Inferior parietal cortex (tissue), 1 donor: ENCODE measurements around the gene TACR2.
A peak's percentile ranks its signal among the peaks of the same experiment; 100 is the strongest.

Experiments
- DNase-seq: peaks from one replicate; pipeline ENCODE4 v3.0.0-alpha.2; 2016; ENCODE audit errors: extremely low spot score

TACR2 gene

DNA sequence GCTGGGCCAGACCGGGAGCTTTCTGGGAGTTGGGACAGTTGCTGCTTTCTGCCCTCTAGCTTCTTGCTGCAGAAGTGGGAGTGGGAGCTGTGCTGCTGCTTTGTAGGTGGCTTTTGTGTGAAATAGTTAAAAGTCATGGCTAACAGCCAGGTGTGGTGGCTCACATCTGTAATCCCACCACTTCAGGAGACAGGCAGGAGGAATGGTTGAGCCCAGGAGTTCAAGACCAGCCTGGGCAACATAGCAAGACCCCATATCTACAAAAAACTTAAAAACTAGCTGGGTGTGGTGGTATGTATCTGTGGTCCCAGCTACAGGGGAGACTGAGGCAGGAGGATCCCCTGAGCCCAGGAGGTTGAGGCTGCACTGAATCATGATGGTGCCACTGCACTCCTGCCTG, 13.7 kb downstream of the TACR2 start:
- DNase-seq = no peak

GRCh38 chr10:69402386-69402785, 14.3 kb downstream of the TACR2 start:
- no peak for DNase-seq

DNA sequence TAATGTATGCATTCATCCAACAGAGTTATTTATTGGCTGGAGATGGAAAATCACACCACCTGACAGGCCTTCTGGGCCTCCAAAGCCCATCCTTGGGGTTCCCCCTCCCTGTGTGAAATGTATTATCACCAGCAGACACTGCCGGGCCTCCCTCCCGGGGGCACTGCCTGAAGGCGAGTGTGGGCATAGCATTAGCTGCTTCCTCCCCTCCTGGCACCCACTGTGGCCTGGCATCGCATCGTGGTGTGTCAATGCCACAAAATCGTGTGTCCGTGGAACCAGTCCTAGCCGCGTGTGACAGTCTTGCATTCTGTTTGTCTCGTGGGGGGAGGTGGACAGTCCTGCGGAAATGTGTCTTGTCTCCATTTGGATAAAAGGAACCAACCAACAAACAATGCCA, 15.3 kb downstream of the TACR2 start:
- DNase-seq = no peak

GRCh38 chr10:69400936-69401335, 15.8 kb downstream of the TACR2 start:
- DNase-seq = no peak

DNA sequence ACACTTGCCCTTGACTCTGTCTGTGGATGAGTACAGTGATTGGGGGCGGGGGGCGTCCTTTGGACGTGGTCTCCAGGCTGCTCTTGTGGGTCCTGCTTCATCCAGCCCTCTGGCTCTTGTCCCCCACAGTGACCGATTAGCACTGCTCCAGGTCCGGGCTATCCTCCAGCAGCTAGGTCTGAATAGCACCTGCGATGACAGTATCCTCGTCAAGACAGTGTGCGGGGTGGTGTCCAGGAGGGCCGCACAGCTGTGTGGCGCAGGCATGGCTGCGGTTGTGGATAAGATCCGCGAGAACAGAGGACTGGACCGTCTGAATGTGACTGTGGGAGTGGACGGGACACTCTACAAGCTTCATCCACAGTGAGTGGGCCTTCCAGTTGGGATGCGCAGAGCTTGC, 18.3 kb downstream of the TACR2 start:
- DNase-seq = no peak

DNA sequence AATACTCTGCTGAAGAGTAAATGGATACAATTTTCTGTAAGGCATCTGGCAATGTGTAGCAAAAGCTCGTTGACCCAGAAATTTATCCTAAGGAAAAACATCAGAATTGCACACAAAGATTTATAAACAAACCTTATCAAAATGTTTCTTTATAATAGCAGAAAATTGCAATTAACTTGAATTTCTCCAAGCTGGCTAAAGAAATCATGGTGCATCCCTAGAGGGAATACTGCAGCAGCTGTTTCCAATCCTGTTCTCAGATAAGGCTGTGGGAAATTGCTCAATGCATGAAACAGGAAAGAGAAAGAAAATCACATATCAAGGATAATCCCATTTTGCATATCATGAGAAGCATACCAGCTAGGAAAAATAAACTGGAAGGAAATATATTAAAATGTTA, 18.7 kb downstream of the TACR2 start:
- no peak for DNase-seq

GRCh38 chr10:69394020-69394419, 22.7 kb downstream of the TACR2 start:
- no peak for DNase-seq

DNA sequence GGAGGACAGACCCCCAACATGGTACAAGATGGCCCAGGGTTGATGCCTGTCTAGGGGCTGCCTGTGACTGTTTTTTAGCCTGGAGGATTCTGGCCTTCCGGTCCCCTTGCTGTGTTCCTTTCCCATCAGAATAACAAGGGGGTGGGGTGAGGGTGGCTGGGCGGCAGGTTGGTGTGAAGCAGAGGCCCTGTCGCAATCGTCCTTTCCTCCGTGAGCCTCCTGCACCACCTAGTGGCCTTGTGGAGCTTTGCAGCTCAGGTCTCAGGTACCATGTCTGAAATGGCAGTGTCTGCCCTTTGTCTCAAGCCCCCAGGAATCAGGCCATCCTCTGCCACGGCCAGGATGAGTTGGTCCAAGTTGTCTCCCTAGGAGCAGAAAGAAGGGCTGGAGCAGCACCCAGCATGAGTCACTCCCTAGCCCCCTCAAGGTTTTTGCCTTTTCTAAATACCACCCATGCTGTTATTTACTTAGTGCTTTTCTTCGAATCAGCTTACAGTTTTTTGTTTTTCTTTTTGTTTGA, 24.2 kb downstream of the TACR2 start:
- peak; percentile 93 for DNase-seq

GRCh38 chr10:69391158-69391557, 25.6 kb downstream of the TACR2 start:
- no peak for DNase-seq

GRCh38 chr10:69389827-69390490, 26.8 kb downstream of the TACR2 start:
- no peak for DNase-seq

DNA sequence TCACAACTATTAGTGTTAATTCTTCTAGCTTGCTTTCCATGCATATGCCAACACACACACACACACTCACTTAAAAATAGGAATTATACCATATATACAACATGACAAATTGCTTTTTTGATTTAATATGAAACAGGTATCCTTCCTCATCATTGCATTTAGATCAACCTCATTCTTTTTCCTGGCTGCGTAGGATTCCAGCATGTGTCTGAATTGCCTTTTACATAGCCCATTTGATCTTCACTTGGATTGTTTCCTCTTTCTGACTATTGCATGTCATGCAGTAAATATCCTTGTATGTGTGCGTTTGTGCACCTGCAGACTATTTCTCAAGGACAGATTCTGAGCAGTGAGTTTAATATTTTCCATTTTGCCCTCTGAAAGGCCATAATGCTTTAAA, 28.2 kb downstream of the TACR2 start:
- no peak for DNase-seq

DNA sequence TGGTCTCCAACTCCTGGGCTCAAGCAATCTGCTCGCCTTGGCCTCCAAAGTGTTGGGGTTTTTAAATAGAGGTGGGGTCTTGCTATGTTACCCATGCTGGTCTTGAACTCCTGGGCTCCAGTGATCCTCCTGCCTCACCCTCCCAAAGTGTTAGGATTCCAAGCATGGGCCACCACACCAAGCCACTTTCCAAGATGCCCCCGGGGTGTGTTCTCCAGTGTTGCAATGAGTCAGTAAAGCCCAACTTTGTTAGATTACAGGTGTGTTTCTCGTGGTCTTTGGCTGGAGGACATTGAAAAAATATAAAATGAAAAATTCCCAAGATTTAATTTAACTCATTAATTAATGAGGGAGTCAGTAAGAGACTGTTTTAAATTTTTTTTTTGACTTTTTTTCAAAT, 29.2 kb downstream of the TACR2 start:
- DNase-seq = no peak

- no peak for DNase-seq
Observed at GRCh38 chr10:69385454-69386350, 31.0 kb downstream of the TACR2 start.

DNA sequence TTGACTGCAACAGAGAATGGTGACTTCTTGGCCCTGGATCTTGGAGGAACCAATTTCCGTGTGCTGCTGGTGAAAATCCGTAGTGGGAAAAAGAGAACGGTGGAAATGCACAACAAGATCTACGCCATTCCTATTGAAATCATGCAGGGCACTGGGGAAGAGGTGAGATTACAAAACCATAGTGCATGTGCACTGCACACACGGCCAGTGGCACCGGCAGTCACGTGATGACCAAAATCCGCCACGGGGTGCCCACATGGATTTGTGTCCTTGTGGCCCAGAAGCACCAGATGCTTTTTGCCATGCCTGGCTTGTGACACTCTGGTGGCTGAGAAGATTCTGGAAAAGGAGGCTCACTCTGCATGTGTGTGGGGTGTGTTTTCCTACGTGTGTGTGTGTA, 32.4 kb downstream of the TACR2 start:
- DNase-seq = no peak

- DNase-seq = no peak
Observed at GRCh38 chr10:69383558-69383957, 33.2 kb downstream of the TACR2 start.

GRCh38 chr10:69382382-69383117, 34.2 kb downstream of the TACR2 start:
- DNase-seq = no peak

GRCh38 chr10:69379800-69380199, 36.9 kb downstream of the TACR2 start:
- DNase-seq = no peak

DNA sequence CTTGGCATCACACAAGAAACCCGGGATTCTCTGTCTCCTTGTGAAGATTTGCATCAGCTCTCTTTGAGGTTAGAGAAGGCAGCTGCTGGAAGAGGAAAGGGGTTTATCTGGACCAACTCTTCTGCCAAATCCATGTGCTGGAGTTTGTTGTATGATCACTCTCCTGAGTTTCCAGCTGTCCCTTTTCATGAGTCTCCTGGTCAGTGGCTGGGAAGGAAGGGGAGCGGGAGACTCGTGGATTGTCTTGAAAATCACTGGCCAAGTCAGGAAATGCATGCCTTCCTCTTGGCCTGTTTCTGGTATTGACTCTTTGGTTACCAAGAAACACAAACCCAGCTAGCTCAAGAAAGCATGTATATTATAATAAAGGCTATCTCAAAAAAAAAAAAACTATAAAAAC, 38.8 kb downstream of the TACR2 start:
- DNase-seq = no peak

- DNase-seq = no peak
Observed at GRCh38 chr10:69377191-69377590, 39.5 kb downstream of the TACR2 start.

DNA sequence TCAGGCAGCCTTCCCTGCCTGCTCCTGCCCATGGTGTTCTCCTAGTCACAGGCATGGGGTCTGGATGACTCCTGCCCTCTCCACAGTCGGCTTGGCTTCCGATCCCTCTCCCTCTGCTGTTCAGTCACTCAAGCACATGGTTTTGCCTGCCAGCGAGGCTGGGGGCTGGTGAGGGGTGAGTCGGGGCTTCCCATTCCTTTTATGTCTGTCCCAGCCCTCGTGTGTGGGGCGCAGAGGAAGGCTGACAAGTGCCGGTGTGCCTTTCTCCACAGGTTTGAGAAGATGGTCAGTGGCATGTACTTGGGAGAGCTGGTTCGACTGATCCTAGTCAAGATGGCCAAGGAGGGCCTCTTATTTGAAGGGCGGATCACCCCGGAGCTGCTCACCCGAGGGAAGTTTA, 40.1 kb downstream of the TACR2 start:
- DNase-seq = no peak

- DNase-seq = peak; percentile 49
Observed at GRCh38 chr10:69375307-69376151, 41.2 kb downstream of the TACR2 start.
